Stimulated activated CD4-positive, alpha-beta T cell treated with anti-CD3 and anti-CD28 coated beads, Interleukin-4, amount 100 ng/mL, for 1 hour (primary cell): ENCODE data around the gene SNX15.

ENCODE experiments used
- DNase-seq: peaks from one replicate; pipeline ENCODE4 v3.0.0-alpha.2; 2020

Gene SNX15

GRCh38 chr11:65058419-65059054 is 31.3 kb downstream of the SNX15 start, which contains the start of gene NAALADL1:
Gene NAALADL1, minus strand, starts transcription at chr11:65058553. Its CDS starts 32 bp downstream, at chr11:65058521.
- DNase-seq, result no peak

GRCh38 chr11:65059523-65059922 is 32.3 kb downstream of the SNX15 start:
- DNase-seq, result no peak

- DNase-seq, result no peak
Measured at GRCh38 chr11:65059959-65060824, 33.0 kb downstream of the SNX15 start.

GRCh38 chr11:65060913-65061408 is 33.7 kb downstream of the SNX15 start:
- DNase-seq, result no peak

GRCh38 chr11:65063532-65063931 is 36.3 kb downstream of the SNX15 start:
- DNase-seq, result no peak

- no peak for DNase-seq
Measured at GRCh38 chr11:65064847-65065240, 37.6 kb downstream of the SNX15 start.

- no peak for DNase-seq
Measured at GRCh38 chr11:65065851-65066250, 38.6 kb downstream of the SNX15 start.

GRCh38 chr11:65066315-65066714 is 39.1 kb downstream of the SNX15 start:
- DNase-seq, result no peak

- no peak for DNase-seq
Measured at GRCh38 chr11:65066805-65067291, 39.6 kb downstream of the SNX15 start.

GRCh38 chr11:65067446-65067845 is 40.2 kb downstream of the SNX15 start:
- no peak for DNase-seq

GRCh38 chr11:65069217-65069616 is 42.0 kb downstream of the SNX15 start:
- DNase-seq, result no peak

GRCh38 chr11:65071907-65072630 is 44.8 kb downstream of the SNX15 start:
- DNase-seq, result no peak

- DNase-seq, result no peak
Measured at GRCh38 chr11:65072631-65072966, 45.4 kb downstream of the SNX15 start.

GRCh38 chr11:65077451-65077850 is 50.2 kb downstream of the SNX15 start:
- DNase-seq, result no peak

GRCh38 chr11:65078151-65078550 is 50.9 kb downstream of the SNX15 start:
- peak; percentile 75 for DNase-seq

GRCh38 chr11:65078786-65079342 is 51.6 kb downstream of the SNX15 start:
- DNase-seq, result no peak

GRCh38 chr11:65083134-65083833 is 56.0 kb downstream of the SNX15 start:
- no peak for DNase-seq

- DNase-seq, result peak; percentile 94
Measured at GRCh38 chr11:65083834-65084597, 56.8 kb downstream of the SNX15 start, which contains the start of the genes CDCA5 and ZFPL1. Gene CDCA5, minus strand, starts transcription at chr11:65084040. Its CDS starts 62 bp downstream, at chr11:65083978. Gene ZFPL1, plus strand, starts transcription at chr11:65084222. Its CDS starts 477 bp downstream, at chr11:65084699.

- DNase-seq, result no peak
Measured at GRCh38 chr11:65084598-65085375, 57.5 kb downstream of the SNX15 start.

GRCh38 chr11:65085446-65085845 is 58.2 kb downstream of the SNX15 start:
- no peak for DNase-seq
